ENCODE data around the gene MDM4.

Gene MDM4

DNA sequence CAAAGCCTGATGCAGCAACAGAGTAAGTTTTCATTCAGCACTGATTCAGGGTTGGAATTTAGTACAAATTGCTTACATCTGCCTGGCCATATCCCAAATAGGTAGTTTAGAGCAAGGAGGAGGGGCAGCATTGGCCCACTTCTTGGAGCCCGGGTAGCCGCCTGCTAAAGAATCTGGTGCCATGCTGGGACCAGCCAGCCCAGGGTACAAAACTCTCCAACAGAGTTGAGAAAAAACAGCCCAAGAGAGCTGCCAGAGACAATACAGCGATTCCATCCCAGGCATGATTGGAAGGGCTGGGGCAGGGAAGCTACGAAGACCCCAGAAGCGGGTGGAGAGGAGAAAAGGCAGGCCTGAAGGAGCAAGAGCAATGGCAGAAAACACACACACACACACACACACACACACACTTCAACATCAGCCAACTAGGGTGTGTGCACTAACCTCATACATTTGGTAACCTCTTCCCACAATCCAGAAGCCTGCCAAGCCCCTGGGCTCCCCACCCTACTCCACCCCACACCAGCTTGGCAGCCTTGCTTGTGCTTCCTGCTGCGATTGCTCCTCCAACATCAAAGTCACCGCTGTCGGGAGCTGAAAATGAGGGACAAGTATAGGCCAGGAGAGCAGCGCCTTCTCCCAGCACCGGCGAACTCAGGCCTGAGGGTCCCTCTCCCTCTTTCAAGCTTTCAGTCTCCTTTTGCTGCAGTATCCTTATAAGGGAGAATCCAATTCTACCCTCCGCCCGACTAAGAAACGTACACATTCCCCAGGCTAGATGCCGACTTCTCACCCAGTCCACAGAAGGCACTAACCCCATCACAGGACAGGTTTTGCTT, 22.8 kb upstream of the MDM4 start:
- H3K4me3 ChIP-seq (ENCODE audit: low read depth, low read length): peak overlapping the region; percentile 100
- TF ChIP-seq, protein P1, sequence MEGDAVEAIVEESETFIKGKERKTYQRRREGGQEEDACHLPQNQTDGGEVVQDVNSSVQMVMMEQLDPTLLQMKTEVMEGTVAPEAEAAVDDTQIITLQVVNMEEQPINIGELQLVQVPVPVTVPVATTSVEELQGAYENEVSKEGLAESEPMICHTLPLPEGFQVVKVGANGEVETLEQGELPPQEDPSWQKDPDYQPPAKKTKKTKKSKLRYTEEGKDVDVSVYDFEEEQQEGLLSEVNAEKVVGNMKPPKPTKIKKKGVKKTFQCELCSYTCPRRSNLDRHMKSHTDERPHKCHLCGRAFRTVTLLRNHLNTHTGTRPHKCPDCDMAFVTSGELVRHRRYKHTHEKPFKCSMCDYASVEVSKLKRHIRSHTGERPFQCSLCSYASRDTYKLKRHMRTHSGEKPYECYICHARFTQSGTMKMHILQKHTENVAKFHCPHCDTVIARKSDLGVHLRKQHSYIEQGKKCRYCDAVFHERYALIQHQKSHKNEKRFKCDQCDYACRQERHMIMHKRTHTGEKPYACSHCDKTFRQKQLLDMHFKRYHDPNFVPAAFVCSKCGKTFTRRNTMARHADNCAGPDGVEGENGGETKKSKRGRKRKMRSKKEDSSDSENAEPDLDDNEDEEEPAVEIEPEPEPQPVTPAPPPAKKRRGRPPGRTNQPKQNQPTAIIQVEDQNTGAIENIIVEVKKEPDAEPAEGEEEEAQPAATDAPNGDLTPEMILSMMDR (IDR thresholded peaks at IDR 0.05; ENCODE audit: borderline replicate concordance, insufficient read depth, low read depth, low read length): no peak

DNA sequence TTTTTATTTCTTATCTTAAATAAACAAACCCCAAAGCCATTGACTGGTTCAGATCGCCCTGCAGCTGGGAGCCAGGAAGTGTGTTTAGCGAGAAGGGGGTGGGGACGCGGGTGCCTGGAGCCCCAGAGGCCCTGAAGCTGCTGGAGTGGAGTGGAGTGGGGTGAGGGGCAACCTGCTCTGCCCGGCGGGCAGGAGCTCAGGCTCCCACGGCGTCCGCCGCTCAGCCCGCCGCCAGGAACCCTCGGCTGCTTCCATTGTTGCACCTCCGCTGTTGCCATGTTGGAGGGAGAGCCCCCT, 22.3 kb upstream of the MDM4 start:
- peak overlapping the region; percentile 100 for H3K4me3 ChIP-seq (ENCODE audit: low read depth, low read length)
- TF ChIP-seq, protein P1 (IDR thresholded peaks at IDR 0.05; ENCODE audit: borderline replicate concordance, insufficient read depth, low read depth, low read length): no peak

GRCh38 chr1:204494281-204495077, 21.7 kb upstream of the MDM4 start, which contains the start of gene PIK3C2B:
PIK3C2B (minus strand) TSS chr1:204494805; CDS start chr1:204469802, 25,003 bp downstream.
- TF ChIP-seq, protein P1 (IDR thresholded peaks at IDR 0.05; ENCODE audit: borderline replicate concordance, insufficient read depth, low read depth, low read length): peak; percentile 70
- peak within 1 kb of the TSS; percentile 100 for H3K4me3 ChIP-seq (ENCODE audit: low read depth, low read length)

GRCh38 chr1:204495078-204495753, 21.0 kb upstream of the MDM4 start:
- TF ChIP-seq, protein P1 (IDR thresholded peaks at IDR 0.05; ENCODE audit: borderline replicate concordance, insufficient read depth, low read depth, low read length): no peak
- peak overlapping the region; percentile 100 for H3K4me3 ChIP-seq (ENCODE audit: low read depth, low read length)

DNA sequence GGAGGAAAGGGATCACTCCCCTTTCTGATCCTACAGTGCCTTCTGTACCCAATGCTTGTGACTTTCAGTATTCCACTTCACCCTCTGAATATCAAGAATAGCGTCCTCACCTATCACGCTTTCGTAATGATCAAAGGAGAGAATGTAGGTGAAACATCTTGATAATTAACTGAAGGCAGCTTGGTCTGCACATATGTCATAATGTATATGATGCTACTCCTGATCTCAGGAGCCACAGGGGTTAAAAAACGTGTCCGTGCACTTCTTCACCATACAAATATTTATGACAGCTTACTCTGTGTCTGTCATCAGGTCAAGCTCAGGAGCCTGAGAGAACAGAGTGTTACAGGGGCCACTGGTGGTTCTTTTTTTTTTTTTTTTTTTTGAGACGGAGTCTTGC, 20.4 kb upstream of the MDM4 start:
- peak overlapping the region; percentile 100 for H3K4me3 ChIP-seq (ENCODE audit: low read depth, low read length)
- TF ChIP-seq, protein P1 (IDR thresholded peaks at IDR 0.05; ENCODE audit: borderline replicate concordance, insufficient read depth, low read depth, low read length): no peak

- TF ChIP-seq, protein P1 (IDR thresholded peaks at IDR 0.05; ENCODE audit: borderline replicate concordance, insufficient read depth, low read depth, low read length): no peak
- H3K4me3 ChIP-seq (ENCODE audit: low read depth, low read length): no peak overlapping the region
These were observed 17.2 kb upstream of the MDM4 start for GRCh38 chr1:204498981-204499380.

Data from GM12875 (cell line).